ENCODE measurements around the gene GIMD1.

DNA sequence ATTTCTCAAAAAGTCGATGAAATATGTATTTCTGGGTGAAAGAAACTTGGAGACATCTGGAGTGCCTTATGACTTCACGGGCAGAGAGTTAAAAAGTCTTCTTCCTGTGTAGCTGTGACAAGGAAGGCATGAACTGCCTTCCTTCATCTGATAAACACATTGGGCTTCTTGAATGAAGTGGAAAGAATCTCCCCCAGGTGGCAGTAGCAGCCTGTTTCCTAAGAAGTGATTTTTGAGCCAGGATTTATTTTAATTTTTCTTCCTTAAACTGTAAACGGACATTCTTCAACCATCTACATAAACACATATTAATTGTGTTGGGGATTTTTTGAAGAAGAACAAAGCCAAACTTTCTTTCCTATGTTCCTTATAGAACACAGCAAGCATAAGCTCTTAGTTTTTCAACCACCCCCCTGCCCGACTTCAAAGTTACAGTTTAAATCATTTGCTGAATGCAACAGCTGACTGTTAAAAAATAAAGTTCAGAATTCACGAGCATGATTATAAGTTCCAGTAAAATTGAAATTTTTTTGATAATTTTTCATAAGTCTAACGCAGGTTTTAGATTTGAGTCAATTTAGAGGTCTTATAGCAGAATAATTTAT lies 980 bp upstream of the GIMD1 start:
- TF ChIP-seq, protein P1, sequence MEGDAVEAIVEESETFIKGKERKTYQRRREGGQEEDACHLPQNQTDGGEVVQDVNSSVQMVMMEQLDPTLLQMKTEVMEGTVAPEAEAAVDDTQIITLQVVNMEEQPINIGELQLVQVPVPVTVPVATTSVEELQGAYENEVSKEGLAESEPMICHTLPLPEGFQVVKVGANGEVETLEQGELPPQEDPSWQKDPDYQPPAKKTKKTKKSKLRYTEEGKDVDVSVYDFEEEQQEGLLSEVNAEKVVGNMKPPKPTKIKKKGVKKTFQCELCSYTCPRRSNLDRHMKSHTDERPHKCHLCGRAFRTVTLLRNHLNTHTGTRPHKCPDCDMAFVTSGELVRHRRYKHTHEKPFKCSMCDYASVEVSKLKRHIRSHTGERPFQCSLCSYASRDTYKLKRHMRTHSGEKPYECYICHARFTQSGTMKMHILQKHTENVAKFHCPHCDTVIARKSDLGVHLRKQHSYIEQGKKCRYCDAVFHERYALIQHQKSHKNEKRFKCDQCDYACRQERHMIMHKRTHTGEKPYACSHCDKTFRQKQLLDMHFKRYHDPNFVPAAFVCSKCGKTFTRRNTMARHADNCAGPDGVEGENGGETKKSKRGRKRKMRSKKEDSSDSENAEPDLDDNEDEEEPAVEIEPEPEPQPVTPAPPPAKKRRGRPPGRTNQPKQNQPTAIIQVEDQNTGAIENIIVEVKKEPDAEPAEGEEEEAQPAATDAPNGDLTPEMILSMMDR (IDR thresholded peaks at IDR 0.05), result peak; percentile 32 to 47 (median 36)
- no peak for TF ChIP-seq POLR2A (IDR thresholded peaks at IDR 0.05)
